ENCODE results near the gene CCDC190.

- TF ChIP-seq CTCF (IDR thresholded peaks at IDR 0.05; ENCODE audit: poor library complexity) = no peak
- no peak for TF ChIP-seq EZH2phosphoT487 (IDR thresholded peaks at IDR 0.05; ENCODE audit: low read depth, severe bottlenecking, unreplicated experiment)
Observed at GRCh38 chr1:162882248-162882674, 21.3 kb upstream of the CCDC190 start.
